PC-9 (cell line): ENCODE results near the gene WDR20.

Experiments
- EZH2 ChIP-seq: fragments of 200-600 bp; sonication (generic); IDR thresholded peaks from 2 replicates; pipeline ENCODE4 v1.8.0; 2017; ENCODE audit warnings: antibody characterized with exemption, low read depth
- TF ChIP-seq, protein P1 (sequence below): fragments of 200-600 bp; sonication (generic); conservative IDR thresholded peaks from 2 replicates; pipeline ENCODE4 v1.6.1; 2017; ENCODE audit warnings: mixed run types, antibody characterized with exemption, mild to moderate bottlenecking, moderate library complexity

DNA sequence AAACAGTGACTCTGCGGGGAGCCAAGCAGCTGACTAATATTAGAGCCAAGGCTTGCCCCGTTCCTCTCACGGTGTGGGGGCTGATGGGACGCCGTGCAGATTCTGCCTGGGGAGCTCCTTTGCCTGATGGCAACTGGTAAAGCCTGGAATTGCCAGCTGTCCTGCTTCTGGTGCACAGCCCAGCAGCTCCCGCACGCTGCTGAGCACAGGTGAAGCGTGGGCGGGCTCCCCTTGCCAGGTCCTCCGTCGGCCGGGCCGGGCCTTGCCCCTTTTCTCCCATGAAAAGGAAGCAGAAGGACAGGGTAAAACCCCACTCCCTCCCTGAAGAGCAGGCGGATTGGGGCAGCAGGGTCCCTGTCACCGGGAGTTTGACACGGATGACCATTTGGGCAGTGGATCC, 79.0 kb downstream of the WDR20 start:
- TF ChIP-seq, protein P1, sequence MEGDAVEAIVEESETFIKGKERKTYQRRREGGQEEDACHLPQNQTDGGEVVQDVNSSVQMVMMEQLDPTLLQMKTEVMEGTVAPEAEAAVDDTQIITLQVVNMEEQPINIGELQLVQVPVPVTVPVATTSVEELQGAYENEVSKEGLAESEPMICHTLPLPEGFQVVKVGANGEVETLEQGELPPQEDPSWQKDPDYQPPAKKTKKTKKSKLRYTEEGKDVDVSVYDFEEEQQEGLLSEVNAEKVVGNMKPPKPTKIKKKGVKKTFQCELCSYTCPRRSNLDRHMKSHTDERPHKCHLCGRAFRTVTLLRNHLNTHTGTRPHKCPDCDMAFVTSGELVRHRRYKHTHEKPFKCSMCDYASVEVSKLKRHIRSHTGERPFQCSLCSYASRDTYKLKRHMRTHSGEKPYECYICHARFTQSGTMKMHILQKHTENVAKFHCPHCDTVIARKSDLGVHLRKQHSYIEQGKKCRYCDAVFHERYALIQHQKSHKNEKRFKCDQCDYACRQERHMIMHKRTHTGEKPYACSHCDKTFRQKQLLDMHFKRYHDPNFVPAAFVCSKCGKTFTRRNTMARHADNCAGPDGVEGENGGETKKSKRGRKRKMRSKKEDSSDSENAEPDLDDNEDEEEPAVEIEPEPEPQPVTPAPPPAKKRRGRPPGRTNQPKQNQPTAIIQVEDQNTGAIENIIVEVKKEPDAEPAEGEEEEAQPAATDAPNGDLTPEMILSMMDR, result no peak
- no peak for TF ChIP-seq EZH2
